ENCODE results near the gene TRAF2.

GRCh38 chr9:136898483-136899100 is 12.3 kb downstream of the TRAF2 start:
- TF ChIP-seq CTCF (IDR thresholded peaks at IDR 0.05): no peak
- no peak for TF ChIP-seq POLR2A (IDR thresholded peaks at IDR 0.05)
